ENCODE data around the gene PGM2L1.

PGM2L1 gene

GRCh38 chr11:74316772-74317505 is 81.3 kb downstream of the PGM2L1 start:
- no peak overlapping the region for H3K9ac ChIP-seq (ENCODE audit: low read length)

GRCh38 chr11:74312326-74312725 is 85.9 kb downstream of the PGM2L1 start:
- Histone ChIP-seq H3K27ac (ENCODE audit: low read depth, low read length) (no peak overlapping the region), H3K36me3 (ENCODE audit: insufficient read depth, low read length) (no peaks in the 10 kb centered on the region), H3K4me3 (ENCODE audit: low read depth in 1 of 2, low read length in 2 of 2) (no peak overlapping the region), H3K9ac (ENCODE audit: low read length) (no peak overlapping the region), H3K27me3 (ENCODE audit: control insufficient read depth in 1 of 2, insufficient read depth in 2 of 2, low read length in 2 of 2) (no peaks in the 10 kb centered on the region), H3K9me3 (ENCODE audit: low read length) (no peaks in the 10 kb centered on the region), H3K4me1 (ENCODE audit: insufficient read depth, low read length) (no peaks in the 10 kb centered on the region)

More at GRCh38 chr11:74316772-74317505, 81.3 kb downstream of the PGM2L1 start:
- Histone ChIP-seq H3K4me3 (ENCODE audit: low read depth in 1 of 2, low read length in 2 of 2) (no peak overlapping the region), H3K27ac (ENCODE audit: low read depth, low read length) (no peak overlapping the region), H3K4me1 (ENCODE audit: insufficient read depth, low read length) (peaks cover 9% of the 10 kb centered on the region), H3K36me3 (ENCODE audit: insufficient read depth, low read length) (no peaks in the 10 kb centered on the region), H3K27me3 (ENCODE audit: control insufficient read depth in 1 of 2, insufficient read depth in 2 of 2, low read length in 2 of 2) (no peaks in the 10 kb centered on the region), H3K9me3 (ENCODE audit: low read length) (no peaks in the 10 kb centered on the region)

- Histone ChIP-seq H3K27ac (ENCODE audit: low read depth, low read length) (no peak within 1 kb of the TSS), H3K4me1 (ENCODE audit: insufficient read depth, low read length) (no peaks in the 10 kb centered on the region), H3K36me3 (ENCODE audit: insufficient read depth, low read length) (no peaks in the 10 kb centered on the region), H3K9ac (ENCODE audit: low read length) (no peak within 1 kb of the TSS), H3K9me3 (ENCODE audit: low read length) (no peaks in the 10 kb centered on the region), H3K4me3 (ENCODE audit: low read depth in 1 of 2, low read length in 2 of 2) (peak within 1 kb of the TSS in 1 of 2 donors; percentile 53), H3K27me3 (ENCODE audit: control insufficient read depth in 1 of 2, insufficient read depth in 2 of 2, low read length in 2 of 2) (no peaks in the 10 kb centered on the region)
These were observed 86.8 kb downstream of the PGM2L1 start, which contains the start of gene P4HA3 for GRCh38 chr11:74311352-74311926. Gene P4HA3 (minus strand): TSS chr11:74311640. CDS start chr11:74311611, 29 bp downstream.

- H3K4me1 ChIP-seq (ENCODE audit: insufficient read depth, low read length), result no peaks in the 10 kb centered on the region
- no peak overlapping the region for H3K27ac ChIP-seq (ENCODE audit: low read depth, low read length)
- H3K36me3 ChIP-seq (ENCODE audit: insufficient read depth, low read length), result no peaks in the 10 kb centered on the region
- no peaks in the 10 kb centered on the region for H3K9me3 ChIP-seq (ENCODE audit: low read length)
- H3K4me3 ChIP-seq (ENCODE audit: low read depth in 1 of 2, low read length in 2 of 2), result peak overlapping the region in 1 of 2 donors; percentile 53
- no peak overlapping the region for H3K9ac ChIP-seq (ENCODE audit: low read length)
- no peaks in the 10 kb centered on the region for H3K27me3 ChIP-seq (ENCODE audit: control insufficient read depth in 1 of 2, insufficient read depth in 2 of 2, low read length in 2 of 2)
These were observed 87.4 kb downstream of the PGM2L1 start for GRCh38 chr11:74310857-74311256.

- Histone ChIP-seq H3K9me3 (ENCODE audit: low read length) (no peaks in the 10 kb centered on the region), H3K9ac (ENCODE audit: low read length) (no peak overlapping the region), H3K36me3 (ENCODE audit: insufficient read depth, low read length) (no peaks in the 10 kb centered on the region), H3K4me1 (ENCODE audit: insufficient read depth, low read length) (no peaks in the 10 kb centered on the region), H3K27me3 (ENCODE audit: control insufficient read depth in 1 of 2, insufficient read depth in 2 of 2, low read length in 2 of 2) (no peaks in the 10 kb centered on the region), H3K27ac (ENCODE audit: low read depth, low read length) (no peak overlapping the region), H3K4me3 (ENCODE audit: low read depth in 1 of 2, low read length in 2 of 2) (no peak overlapping the region)
These were observed 90.8 kb downstream of the PGM2L1 start for GRCh38 chr11:74307434-74307833.

GRCh38 chr11:74306435-74307175 is 91.6 kb downstream of the PGM2L1 start:
- Histone ChIP-seq H3K27me3 (ENCODE audit: control insufficient read depth in 1 of 2, insufficient read depth in 2 of 2, low read length in 2 of 2) (no peaks in the 10 kb centered on the region), H3K4me1 (ENCODE audit: insufficient read depth, low read length) (no peaks in the 10 kb centered on the region), H3K9me3 (ENCODE audit: low read length) (no peaks in the 10 kb centered on the region), H3K27ac (ENCODE audit: low read depth, low read length) (no peak overlapping the region), H3K36me3 (ENCODE audit: insufficient read depth, low read length) (no peaks in the 10 kb centered on the region), H3K9ac (ENCODE audit: low read length) (no peak overlapping the region), H3K4me3 (ENCODE audit: low read depth in 1 of 2, low read length in 2 of 2) (no peak overlapping the region)

- Histone ChIP-seq H3K4me3 (ENCODE audit: low read depth in 1 of 2, low read length in 2 of 2) (no peak overlapping the region), H3K27ac (ENCODE audit: low read depth, low read length) (no peak overlapping the region), H3K9ac (ENCODE audit: low read length) (no peak overlapping the region), H3K27me3 (ENCODE audit: control insufficient read depth in 1 of 2, insufficient read depth in 2 of 2, low read length in 2 of 2) (no peaks in the 10 kb centered on the region), H3K4me1 (ENCODE audit: insufficient read depth, low read length) (peaks cover 5% of the 10 kb centered on the region), H3K9me3 (ENCODE audit: low read length) (no peaks in the 10 kb centered on the region), H3K36me3 (ENCODE audit: insufficient read depth, low read length) (no peaks in the 10 kb centered on the region)
These were observed 99.2 kb downstream of the PGM2L1 start for GRCh38 chr11:74299015-74299414.

GRCh38 chr11:74297484-74297883 is 100.7 kb downstream of the PGM2L1 start:
- H3K9me3 ChIP-seq (ENCODE audit: low read length), result no peaks in the 10 kb centered on the region
- H3K36me3 ChIP-seq (ENCODE audit: insufficient read depth, low read length), result no peaks in the 10 kb centered on the region
- no peaks in the 10 kb centered on the region for H3K27me3 ChIP-seq (ENCODE audit: control insufficient read depth in 1 of 2, insufficient read depth in 2 of 2, low read length in 2 of 2)
- no peak overlapping the region for H3K9ac ChIP-seq (ENCODE audit: low read length)
- H3K4me3 ChIP-seq (ENCODE audit: low read depth in 1 of 2, low read length in 2 of 2), result no peak overlapping the region
- no peak overlapping the region for H3K27ac ChIP-seq (ENCODE audit: low read depth, low read length)
- H3K4me1 ChIP-seq (ENCODE audit: insufficient read depth, low read length), result peaks cover 5% of the 10 kb centered on the region

- H3K27ac ChIP-seq (ENCODE audit: low read depth, low read length), result no peak overlapping the region
- H3K36me3 ChIP-seq (ENCODE audit: insufficient read depth, low read length), result no peaks in the 10 kb centered on the region
- no peaks in the 10 kb centered on the region for H3K9me3 ChIP-seq (ENCODE audit: low read length)
- H3K4me1 ChIP-seq (ENCODE audit: insufficient read depth, low read length), result peaks cover 13% of the 10 kb centered on the region
- no peaks in the 10 kb centered on the region for H3K27me3 ChIP-seq (ENCODE audit: control insufficient read depth in 1 of 2, insufficient read depth in 2 of 2, low read length in 2 of 2)
- H3K4me3 ChIP-seq (ENCODE audit: low read depth in 1 of 2, low read length in 2 of 2), result no peak overlapping the region
- no peak overlapping the region for H3K9ac ChIP-seq (ENCODE audit: low read length)
These were observed 109.3 kb downstream of the PGM2L1 start for GRCh38 chr11:74288911-74289310.

GRCh38 chr11:74288161-74288560 is 110.1 kb downstream of the PGM2L1 start:
- no peaks in the 10 kb centered on the region for H3K36me3 ChIP-seq (ENCODE audit: insufficient read depth, low read length)
- no peaks in the 10 kb centered on the region for H3K9me3 ChIP-seq (ENCODE audit: low read length)
- H3K27ac ChIP-seq (ENCODE audit: low read depth, low read length), result no peak overlapping the region

GRCh38 chr11:74284466-74284865 is 113.8 kb downstream of the PGM2L1 start:
- H3K27me3 ChIP-seq (ENCODE audit: control insufficient read depth in 1 of 2, insufficient read depth in 2 of 2, low read length in 2 of 2), result no peaks in the 10 kb centered on the region
- no peak overlapping the region for H3K4me3 ChIP-seq (ENCODE audit: low read depth in 1 of 2, low read length in 2 of 2)
- no peaks in the 10 kb centered on the region for H3K36me3 ChIP-seq (ENCODE audit: insufficient read depth, low read length)
- no peak overlapping the region for H3K9ac ChIP-seq (ENCODE audit: low read length)
- no peaks in the 10 kb centered on the region for H3K9me3 ChIP-seq (ENCODE audit: low read length)
- no peak overlapping the region for H3K27ac ChIP-seq (ENCODE audit: low read depth, low read length)
- peaks cover 14% of the 10 kb centered on the region for H3K4me1 ChIP-seq (ENCODE audit: insufficient read depth, low read length)

More at GRCh38 chr11:74288161-74288560, 110.1 kb downstream of the PGM2L1 start:
- Histone ChIP-seq H3K4me3 (ENCODE audit: low read depth in 1 of 2, low read length in 2 of 2) (no peak overlapping the region), H3K27me3 (ENCODE audit: control insufficient read depth in 1 of 2, insufficient read depth in 2 of 2, low read length in 2 of 2) (no peaks in the 10 kb centered on the region), H3K9ac (ENCODE audit: low read length) (no peak overlapping the region), H3K4me1 (ENCODE audit: insufficient read depth, low read length) (peaks cover 13% of the 10 kb centered on the region)
